ENCODE results near the gene KLK2. TPM values are rescaled to one million over a fixed set of nuclear protein-coding genes. Genes with fewer than 3 reads are reported as not detected.

KLK2 gene
- total and polyA plus RNA-seq, 2 of the 13 experiments (the other 11 are each of a cell fraction or from before 2014, with no cell fraction given), result 0.11 TPM; not detected in 1

DNA sequence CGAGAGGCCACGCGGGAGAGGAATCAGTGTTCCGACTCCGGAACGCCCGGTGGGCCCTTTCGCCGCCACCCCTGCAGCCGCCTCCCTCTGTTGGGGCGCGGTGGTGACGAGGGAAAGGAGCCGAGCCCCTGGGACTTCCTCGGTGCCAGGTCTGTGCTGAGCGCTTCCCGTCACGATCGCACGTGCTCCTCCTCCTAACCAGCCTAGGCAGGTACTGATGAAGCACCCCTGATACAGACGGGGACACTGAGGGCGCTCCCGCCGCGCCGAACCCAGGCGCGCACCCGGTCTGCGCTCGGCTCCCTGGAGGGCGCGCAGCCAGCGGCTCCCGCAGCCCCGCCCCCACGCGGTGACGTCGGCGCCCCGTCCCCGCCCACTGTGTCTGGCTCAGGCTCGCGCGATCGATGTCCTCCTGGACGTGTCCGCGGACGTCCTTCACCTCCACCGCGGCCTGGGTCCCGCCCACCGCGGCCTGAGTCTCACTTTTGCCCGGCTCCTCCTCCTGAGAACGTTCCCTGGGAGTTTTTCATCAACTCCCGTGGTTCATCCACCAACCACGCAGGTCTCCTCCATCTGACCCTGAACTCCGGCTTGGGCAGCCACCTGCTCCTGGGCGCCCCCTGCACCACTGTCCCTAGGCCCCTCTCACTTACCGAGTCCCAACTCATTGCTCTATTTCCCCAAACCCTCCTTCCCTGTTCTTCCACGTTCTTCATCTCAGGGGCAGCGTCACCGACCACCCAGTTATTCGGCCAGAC, 37.3 kb upstream of the KLK2 start (continued):
- TF ChIP-seq RAD21 (CRISPR knock-in tag; IDR thresholded peaks at IDR 0.05) (no peak), ZNF362 (CRISPR knock-in tag; IDR thresholded peaks at IDR 0.05; ENCODE audit: borderline replicate concordance) (no peak), HNRNPLL (IDR thresholded peaks at IDR 0.05; ENCODE audit: low read depth, low read length, poor library complexity, severe bottlenecking) (peak; percentile 39), NR2F2 (IDR thresholded peaks at IDR 0.05; ENCODE audit: borderline replicate concordance, low read depth) (no peak), ZNF274 (CRISPR knock-in tag; IDR thresholded peaks at IDR 0.05) (no peak), MTF2 (CRISPR knock-in tag; IDR thresholded peaks at IDR 0.05; ENCODE audit: borderline replicate concordance) (peak; percentile 57; the same call in 1 of the 2 replicates), IRF1 (CRISPR knock-in tag; IDR thresholded peaks at IDR 0.05; ENCODE audit: low read depth) (no peak), SMAD9 (CRISPR knock-in tag; IDR thresholded peaks at IDR 0.05) (no peak), ZNF572 (CRISPR knock-in tag; IDR thresholded peaks at IDR 0.05) (no peak), CREB1 (IDR thresholded peaks at IDR 0.05) (peak; percentile 50; the same call in 1 of the 2 replicates), CREB1 (CRISPR knock-in tag; IDR thresholded peaks at IDR 0.05) (no peak), ZNF446 (CRISPR knock-in tag; IDR thresholded peaks at IDR 0.05) (no peak), NAIF1 (CRISPR knock-in tag; IDR thresholded peaks at IDR 0.05; ENCODE audit: borderline replicate concordance) (no peak), HOXA7 (CRISPR knock-in tag; IDR thresholded peaks at IDR 0.05) (no peak), SIX4 (CRISPR knock-in tag; IDR thresholded peaks at IDR 0.05) (no peak), ZHX1 (CRISPR knock-in tag; IDR thresholded peaks at IDR 0.05; ENCODE audit: low read depth) (no peak), ZNF142 (CRISPR knock-in tag; IDR thresholded peaks at IDR 0.05) (no peak), TAF1 (CRISPR knock-in tag; IDR thresholded peaks at IDR 0.05) (0 out of 2 replicates have a peak, but pooled peaks have one; percentile 28), ZNF768 (CRISPR knock-in tag; IDR thresholded peaks at IDR 0.05) (no peak), PPARG (CRISPR knock-in tag; conservative IDR thresholded peaks at IDR 0.05) (no peak)

All from HepG2 (cell line).